IPS-18c (cell line): ENCODE measurements around the gene MAIP1.

ENCODE experiments used
- H3K4me3 ChIP-seq: 2 replicates; pipeline ENCODE4 v1.7.0; 2013; ENCODE audit warnings: low read depth, mild to moderate bottlenecking, low read length, moderate library complexity; ENCODE audit not compliant: insufficient read depth
- H3K9me3 ChIP-seq: one replicate; pipeline ENCODE4 v1.6.1; 2013; ENCODE audit warnings: mild to moderate bottlenecking, low read length, moderate library complexity; ENCODE audit not compliant: control insufficient read depth, insufficient read depth

MAIP1 gene

GRCh38 chr2:199955339-199956061, at the start of gene MAIP1, which contains the start of gene TYW5:
MAIP1 (plus strand) TSS chr2:199955582; CDS start chr2:199955799, 217 bp downstream.
TYW5 (minus strand) TSS chr2:199955491; CDS start chr2:199955470, 21 bp downstream.
- Histone ChIP-seq H3K9me3 (no peaks in the 10 kb centered on the region), H3K4me3 (peak within 1 kb of the TSS; percentile 97)

- Histone ChIP-seq H3K4me3 (no peak overlapping the region), H3K9me3 (no peaks in the 10 kb centered on the region)
These were observed 48.2 kb upstream of the MAIP1 start for GRCh38 chr2:199907008-199907714.

GRCh38 chr2:199910338-199911051, 44.9 kb upstream of the MAIP1 start:
- H3K9me3 ChIP-seq: no peaks in the 10 kb centered on the region
- H3K4me3 ChIP-seq: peak overlapping the region; percentile 41

GRCh38 chr2:199911052-199911876, 44.1 kb upstream of the MAIP1 start, which contains the start of gene C2orf69:
C2orf69 (plus strand) TSS chr2:199911293; CDS start chr2:199911439, 146 bp downstream.
- H3K9me3 ChIP-seq: peaks cover 3% of the 10 kb centered on the region
- peak within 1 kb of the TSS; percentile 87 for H3K4me3 ChIP-seq

- Histone ChIP-seq H3K9me3 (peaks cover 6% of the 10 kb centered on the region), H3K4me3 (peak overlapping the region; percentile 87)
These were observed 43.6 kb upstream of the MAIP1 start for GRCh38 chr2:199911877-199912161.

- H3K9me3 ChIP-seq: peaks cover 13% of the 10 kb centered on the region
- H3K4me3 ChIP-seq: peak overlapping the region; percentile 87; the same call in 1 of the 2 replicates
These were observed 42.7 kb upstream of the MAIP1 start for GRCh38 chr2:199912553-199913114.

GRCh38 chr2:199914372-199914958, 40.9 kb upstream of the MAIP1 start:
- peaks cover 15% of the 10 kb centered on the region for H3K9me3 ChIP-seq
- no peak overlapping the region; the same call in 1 of the 2 replicates for H3K4me3 ChIP-seq

- no peak overlapping the region for H3K4me3 ChIP-seq
- H3K9me3 ChIP-seq: peaks cover 15% of the 10 kb centered on the region
These were observed 38.4 kb upstream of the MAIP1 start for GRCh38 chr2:199916980-199917379.

- Histone ChIP-seq H3K4me3 (no peak overlapping the region), H3K9me3 (peaks cover under 1% of the 10 kb centered on the region)
These were observed 32.5 kb upstream of the MAIP1 start for GRCh38 chr2:199922856-199923255.

GRCh38 chr2:199923924-199924323, 31.5 kb upstream of the MAIP1 start:
- Histone ChIP-seq H3K9me3 (no peaks in the 10 kb centered on the region), H3K4me3 (no peak overlapping the region)

GRCh38 chr2:199926806-199927205, 28.6 kb upstream of the MAIP1 start:
- no peak overlapping the region for H3K4me3 ChIP-seq
- H3K9me3 ChIP-seq: no peaks in the 10 kb centered on the region

- Histone ChIP-seq H3K9me3 (no peaks in the 10 kb centered on the region), H3K4me3 (no peak overlapping the region)
These were observed 27.2 kb upstream of the MAIP1 start for GRCh38 chr2:199928226-199928625.

GRCh38 chr2:199928626-199929025, 26.8 kb upstream of the MAIP1 start:
- H3K4me3 ChIP-seq: no peak overlapping the region
- no peaks in the 10 kb centered on the region for H3K9me3 ChIP-seq

GRCh38 chr2:199929262-199929661, 26.1 kb upstream of the MAIP1 start:
- Histone ChIP-seq H3K9me3 (no peaks in the 10 kb centered on the region), H3K4me3 (no peak overlapping the region)

- no peaks in the 10 kb centered on the region for H3K9me3 ChIP-seq
- H3K4me3 ChIP-seq: no peak overlapping the region
These were observed 23.0 kb upstream of the MAIP1 start for GRCh38 chr2:199932312-199932855.

GRCh38 chr2:199933466-199933865, 21.9 kb upstream of the MAIP1 start:
- H3K4me3 ChIP-seq: no peak overlapping the region
- no peaks in the 10 kb centered on the region for H3K9me3 ChIP-seq
